HG03460 (cell line): ENCODE data around the gene TTC36.
"Not testable (repeated sequence)": the region's sequence is repeated elsewhere in the genome, so short reads cannot be mapped to it uniquely, and the experiment has no call there.

ENCODE experiments used
- ATAC-seq: cut with Tn5 transposase; IDR thresholded peaks from one replicate; pipeline ENCODE4 v1.9.1; 2021; ENCODE audit not compliant: unreplicated experiment

TTC36 gene

DNA sequence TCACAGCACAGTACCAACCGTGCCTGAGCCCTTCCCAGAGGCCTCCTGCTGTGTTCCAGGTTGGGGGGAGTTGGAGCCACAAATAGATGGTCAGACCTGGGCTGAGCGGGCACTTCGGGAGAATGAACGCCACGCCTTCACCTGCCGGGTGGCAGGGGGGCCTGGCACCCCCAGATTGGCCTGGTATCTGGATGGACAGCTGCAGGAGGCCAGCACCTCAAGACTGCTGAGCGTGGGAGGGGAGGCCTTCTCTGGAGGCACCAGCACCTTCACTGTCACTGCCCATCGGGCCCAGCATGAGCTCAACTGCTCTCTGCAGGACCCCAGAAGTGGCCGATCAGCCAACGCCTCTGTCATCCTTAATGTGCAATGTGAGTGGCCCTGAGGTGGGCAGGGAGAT lies 4.8 kb downstream of the TTC36 start:
- no peak for ATAC-seq

- no peak for ATAC-seq
Measured at GRCh38 chr11:118532852-118533768, 5.8 kb downstream of the TTC36 start.

- ATAC-seq, result no peak
Measured at GRCh38 chr11:118533769-118534729, 6.8 kb downstream of the TTC36 start.

DNA sequence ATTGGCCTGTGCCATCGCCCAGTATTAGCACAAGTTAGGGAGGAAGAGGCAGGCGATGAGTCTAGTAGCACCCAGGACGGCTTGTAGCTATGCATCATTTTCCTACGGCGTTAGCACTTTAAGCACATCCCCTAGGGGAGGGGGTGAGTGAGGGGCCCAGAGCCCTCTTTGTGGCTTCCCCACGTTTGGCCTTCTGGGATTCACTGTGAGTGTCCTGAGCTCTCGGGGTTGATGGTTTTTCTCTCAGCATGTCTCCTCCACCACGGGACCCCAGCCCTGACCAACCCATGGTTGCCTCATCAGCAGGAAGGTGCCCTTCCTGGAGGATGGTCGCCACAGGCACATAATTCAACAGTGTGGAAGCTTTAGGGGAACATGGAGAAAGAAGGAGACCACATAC lies 8.0 kb downstream of the TTC36 start:
- no peak for ATAC-seq

- no peak for ATAC-seq
Measured at GRCh38 chr11:118536726-118537125, 9.5 kb downstream of the TTC36 start.

- no peak for ATAC-seq
Measured at GRCh38 chr11:118537409-118537980, 10.2 kb downstream of the TTC36 start.

DNA sequence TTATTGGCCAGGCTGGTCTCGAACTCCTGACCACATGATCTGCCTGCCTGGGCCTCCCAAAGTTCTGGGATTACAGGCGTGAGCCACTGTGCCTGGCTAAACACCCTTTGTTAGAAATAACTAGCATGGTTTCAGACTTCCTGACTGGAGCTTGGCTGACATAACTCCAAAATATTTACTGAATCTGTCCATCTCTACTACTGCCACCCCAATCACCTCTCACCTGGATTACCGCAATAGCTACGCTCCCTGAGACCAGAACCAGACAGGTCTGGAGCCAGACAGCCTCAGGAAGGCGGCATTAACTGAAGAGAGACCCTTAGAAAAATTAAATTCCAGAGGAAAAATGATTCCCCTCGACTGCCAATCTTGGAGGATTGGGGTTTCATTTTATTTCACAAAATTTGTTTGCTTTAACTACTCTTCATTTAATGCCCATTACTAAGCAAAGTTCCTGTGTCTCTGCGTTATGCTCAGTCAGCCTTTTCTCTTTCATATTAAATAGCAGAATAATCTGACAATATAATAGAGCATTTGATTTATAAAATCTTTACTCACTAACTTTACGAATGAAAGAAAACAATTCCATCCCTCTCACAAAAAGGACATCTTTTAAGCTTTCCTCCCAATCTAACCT lies 16.9 kb downstream of the TTC36 start:
- no peak for ATAC-seq

DNA sequence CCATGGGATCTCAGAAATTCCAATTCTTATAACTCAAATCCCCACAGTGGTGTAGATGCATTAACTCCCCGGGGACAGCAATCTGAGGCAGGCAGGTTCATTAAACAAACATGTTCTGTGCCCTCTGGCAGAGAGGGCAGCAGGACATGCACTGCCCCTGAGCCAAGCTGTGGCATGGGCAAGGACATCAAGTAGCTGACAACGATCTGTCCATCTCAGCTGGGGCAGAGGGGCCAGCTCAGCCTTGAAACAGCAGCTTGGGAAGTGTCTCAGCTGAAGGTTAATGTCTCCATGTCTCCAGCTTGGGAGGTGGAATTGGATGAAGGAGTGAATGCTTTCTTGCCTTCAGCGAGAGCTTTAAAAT lies 17.4 kb downstream of the TTC36 start:
- ATAC-seq, result no peak

DNA sequence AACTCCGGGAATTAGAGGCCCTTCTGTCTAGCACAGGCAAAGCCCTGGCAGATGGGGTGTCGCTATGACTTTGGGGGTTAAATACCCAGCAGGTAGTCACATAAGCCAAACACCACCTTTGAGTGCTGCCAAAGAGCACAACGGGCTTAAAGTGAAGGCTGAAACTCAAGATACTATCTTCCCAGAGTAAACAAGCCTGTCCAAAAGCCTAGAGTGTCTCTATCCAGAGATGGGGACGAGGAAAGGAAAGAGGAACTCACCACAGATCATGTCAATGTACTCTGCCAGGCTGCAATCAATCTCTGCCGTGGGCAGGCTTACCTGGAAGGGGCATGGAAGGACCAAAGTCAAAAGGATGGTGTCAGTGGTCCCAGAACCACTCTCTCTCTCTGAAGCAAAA lies 18.3 kb downstream of the TTC36 start:
- no peak for ATAC-seq

DNA sequence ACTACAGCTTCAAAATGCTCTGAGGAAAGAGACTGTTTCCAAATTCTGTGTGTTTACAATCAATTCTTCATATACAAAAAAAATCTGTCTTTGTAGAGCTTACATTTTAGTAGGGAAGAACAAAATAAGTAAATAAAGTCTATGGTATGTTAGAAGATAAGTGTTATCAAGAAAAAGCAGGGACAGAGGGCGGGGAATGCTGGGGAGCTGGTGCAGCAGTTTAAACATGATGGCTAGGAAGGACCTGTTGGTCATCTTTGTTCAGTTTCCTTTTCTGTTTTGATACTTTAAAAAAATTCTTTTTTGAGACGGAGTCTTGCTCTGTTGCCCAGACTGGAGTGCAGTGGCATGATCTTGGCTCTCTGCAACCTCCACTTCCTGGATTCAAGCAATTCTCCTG lies 19.9 kb downstream of the TTC36 start:
- no peak for ATAC-seq

DNA sequence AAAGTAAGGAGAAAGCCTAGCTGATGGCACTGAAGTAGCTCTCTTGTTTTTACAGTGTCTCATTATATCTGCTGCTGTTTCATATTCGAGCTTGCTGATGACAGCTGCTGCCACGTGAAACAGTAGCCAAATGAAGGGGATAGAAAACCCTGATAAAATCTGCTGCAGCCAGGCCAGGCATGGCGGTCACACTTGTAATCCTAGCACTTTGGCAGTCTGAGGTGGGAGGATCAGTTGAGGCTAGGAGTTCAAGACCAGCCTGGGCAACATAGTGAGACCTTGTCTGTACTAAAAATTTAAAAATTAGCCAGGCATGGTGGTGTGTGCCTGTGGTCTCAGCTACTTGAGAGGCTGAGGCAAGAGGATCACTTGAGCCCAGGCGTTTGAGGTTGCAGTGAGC lies 25.1 kb downstream of the TTC36 start:
- ATAC-seq, result no peak

DNA sequence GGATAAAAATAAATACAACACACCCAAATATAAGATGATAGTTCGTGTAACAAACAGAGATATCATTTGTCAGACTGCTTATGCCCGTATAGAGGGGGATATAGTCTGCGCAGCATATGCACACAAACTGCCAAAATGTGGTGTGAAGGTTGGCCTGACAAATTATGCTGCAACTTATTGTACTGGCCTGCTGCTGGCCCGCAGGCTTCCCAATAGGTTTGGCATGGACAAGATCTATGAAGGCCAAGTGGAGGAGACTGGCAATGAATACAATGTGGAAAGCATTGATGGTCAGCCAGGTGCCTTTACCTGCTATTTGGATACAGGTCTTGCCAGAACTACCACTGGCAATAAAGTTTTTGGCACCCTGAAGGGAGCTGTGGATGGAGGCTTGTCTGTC lies 33.5 kb downstream of the TTC36 start:
- ATAC-seq, result no peak

GRCh38 chr11:118565051-118565450 lies 37.8 kb downstream of the TTC36 start:
- no peak for ATAC-seq

GRCh38 chr11:118569670-118570069 lies 42.4 kb downstream of the TTC36 start:
- no peak for ATAC-seq

DNA sequence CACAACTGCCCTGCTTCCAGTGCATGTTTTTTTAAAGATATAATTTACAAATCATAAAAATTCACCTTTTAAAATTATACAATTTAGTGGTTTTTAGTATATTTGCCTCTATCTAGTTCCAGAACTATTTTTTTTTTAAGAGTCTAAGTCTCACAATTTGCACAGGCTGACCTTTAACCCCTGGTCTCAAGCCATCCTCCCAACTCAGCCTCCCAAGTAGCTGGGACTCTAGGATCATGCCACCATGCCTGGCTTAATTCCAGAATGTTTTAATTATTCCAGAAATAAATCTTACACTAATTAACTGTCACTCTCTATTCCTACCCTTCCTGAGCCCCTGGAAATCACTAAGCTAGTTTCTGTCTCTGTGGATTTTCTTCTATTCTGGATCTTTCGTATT lies 43.5 kb downstream of the TTC36 start:
- ATAC-seq, result no peak

DNA sequence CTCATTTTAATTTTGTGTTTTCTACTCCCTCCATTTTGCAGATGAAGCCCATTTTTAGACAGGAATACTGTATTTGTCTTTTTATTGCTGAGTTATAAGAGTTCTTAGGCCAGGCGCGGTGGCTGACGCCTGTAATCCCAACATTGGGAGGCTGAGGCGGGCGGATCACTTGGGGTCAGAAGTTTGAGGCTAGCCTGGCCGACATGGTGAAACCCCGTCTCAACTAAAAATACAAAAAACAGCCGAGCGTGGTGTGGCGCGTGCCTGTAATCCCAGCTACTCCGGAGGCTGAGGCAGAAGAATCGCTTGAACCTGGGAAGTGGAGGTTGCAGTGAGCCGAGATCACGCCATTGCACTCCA lies 44.4 kb downstream of the TTC36 start:
- ATAC-seq, result not testable (repeated sequence)

DNA sequence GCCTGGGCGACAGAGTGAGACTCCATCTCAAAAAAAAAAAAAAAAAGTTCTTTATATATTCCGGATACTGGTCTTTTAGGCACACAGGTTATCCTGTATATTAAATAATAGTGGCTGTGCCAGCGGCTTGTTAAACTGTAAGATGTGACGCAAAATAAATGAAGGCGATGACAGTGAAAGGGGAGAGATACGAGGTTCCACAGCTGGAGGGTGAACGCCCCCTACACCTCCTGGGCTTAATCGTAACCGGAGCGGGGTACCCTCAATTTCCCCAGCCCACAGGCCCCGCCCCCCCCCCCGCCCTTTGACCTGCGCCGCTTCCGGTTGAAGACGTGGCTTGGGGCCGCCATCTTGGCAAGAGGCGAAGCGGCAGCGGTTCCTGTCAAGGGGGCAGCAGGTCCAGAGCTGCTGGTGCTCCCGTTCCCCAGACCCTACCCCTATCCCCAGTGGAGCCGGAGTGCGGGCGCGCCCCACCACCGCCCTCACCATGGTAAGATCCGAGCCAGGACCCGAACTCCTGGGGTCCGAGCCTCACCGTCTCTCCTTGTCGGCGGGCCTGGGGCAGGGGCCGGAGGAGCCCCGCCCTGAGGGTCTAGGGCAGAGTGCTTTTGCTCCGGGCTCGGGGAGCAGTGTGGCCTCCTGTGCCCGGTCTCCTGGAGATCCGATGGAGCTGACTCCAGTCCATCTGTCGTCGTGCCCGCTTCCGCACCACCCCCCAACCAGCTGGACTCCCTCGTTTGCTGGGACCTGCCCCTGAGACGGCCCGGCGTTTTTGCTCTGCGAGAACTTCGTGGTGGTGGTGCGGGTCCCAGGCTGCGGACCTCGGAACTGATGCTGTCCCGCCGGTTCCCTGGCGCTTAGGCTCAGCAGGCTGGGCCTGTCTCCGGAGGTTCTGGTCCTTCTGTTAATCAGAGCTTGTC lies 45.0 kb downstream of the TTC36 start, which contains the start of gene ARCN1:
Gene ARCN1, plus strand, starts transcription at position 349 of the 920 bp plus-strand sequence. Its CDS starts 139 bp downstream, at position 488.
- peak; percentile 76 for ATAC-seq

- peak; percentile 29 for ATAC-seq
Measured at GRCh38 chr11:118572981-118573550, 45.8 kb downstream of the TTC36 start.

DNA sequence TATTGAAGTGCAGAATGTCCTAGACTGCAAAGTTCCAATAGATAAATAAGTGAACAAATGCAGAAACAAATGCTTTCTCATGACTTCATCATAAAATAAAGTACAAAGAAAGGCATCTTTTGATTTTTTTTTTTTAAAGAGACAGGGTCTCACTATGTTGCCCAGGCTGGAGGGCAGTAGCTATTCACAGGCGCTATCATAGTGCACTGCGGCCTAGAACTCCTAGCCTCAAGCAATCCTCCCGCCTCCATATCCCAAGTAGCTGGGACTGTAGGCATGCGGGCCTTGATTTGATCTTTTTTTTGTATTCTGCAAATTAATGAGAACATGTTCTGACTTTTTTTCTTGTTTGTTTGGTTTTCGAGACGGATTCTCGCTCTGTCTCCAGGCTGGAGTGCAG lies 47.4 kb downstream of the TTC36 start:
- no peak for ATAC-seq

DNA sequence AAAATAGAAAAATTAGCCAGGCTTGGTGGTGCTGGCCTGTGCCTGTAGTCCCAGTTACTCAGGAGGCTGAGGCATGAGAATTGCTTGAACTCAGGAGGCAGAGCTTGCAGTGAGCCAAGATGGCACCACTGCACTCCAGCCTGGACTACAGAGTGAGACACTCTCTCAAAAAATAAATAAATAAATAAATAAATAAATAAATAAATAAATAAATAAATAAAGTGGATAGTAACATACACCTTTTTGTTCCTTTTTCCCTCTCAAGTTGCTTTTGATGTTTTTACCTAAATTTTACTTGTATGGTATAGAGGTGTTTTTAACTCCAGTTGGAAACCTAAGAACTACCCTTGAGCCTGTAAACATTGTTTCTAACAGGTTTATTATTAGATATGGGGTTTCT lies 50.7 kb downstream of the TTC36 start:
- ATAC-seq, result not testable (repeated sequence)
